ENCODE measurements around the gene MASP1.

DNA sequence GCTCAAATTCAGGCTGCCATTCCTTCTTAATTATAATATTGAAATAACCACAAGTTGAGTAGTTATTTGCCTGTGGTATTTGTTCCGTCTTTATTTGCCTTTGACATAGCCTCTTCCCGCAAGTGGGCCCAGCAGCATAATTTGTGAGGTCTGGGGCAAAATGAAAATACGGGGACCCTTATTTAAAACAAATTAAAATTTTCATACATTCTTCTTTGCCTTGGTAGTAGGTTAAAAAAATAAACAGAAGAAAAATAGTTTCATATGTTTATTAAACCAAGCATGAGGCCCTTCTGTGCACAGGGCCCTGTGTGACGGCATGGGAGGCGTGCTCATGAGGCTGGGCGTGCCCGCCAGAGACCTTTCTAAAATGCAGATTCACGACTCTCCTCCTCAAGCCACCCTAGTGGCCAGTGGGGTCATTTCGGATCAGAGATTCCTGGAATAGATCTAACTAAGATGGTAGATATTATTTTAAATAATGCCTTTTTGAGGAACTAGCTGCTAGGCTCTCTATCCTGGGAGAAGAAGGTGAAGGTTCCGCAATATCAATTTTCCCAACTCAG lies 35.4 kb downstream of the MASP1 start:
- no peak for TF ChIP-seq GATA2 (IDR thresholded peaks at IDR 0.05; ENCODE audit: low read depth, low read length)
- TF ChIP-seq GATA3 (IDR thresholded peaks at IDR 0.05; ENCODE audit: low read depth, low read length) = no peak

Measured in SH-SY5Y (cell line).